Measurements from ENCODE around the gene FAM200C.

GRCh38 chr5:160361624-160362228 is 38.1 kb downstream of the FAM200C start:
- TF ChIP-seq CTCF (IDR thresholded peaks at IDR 0.05): no peak
- TF ChIP-seq POLR2A (IDR thresholded peaks at IDR 0.05): no peak

Data from sigmoid colon (tissue), 3 donors.